K562 (cell line): ENCODE measurements around the gene MRPL28. TPM values are rescaled to one million over a fixed set of nuclear protein-coding genes. Genes with fewer than 3 reads are reported as not detected.

Experiments
- ATAC-seq: fragments of 200-7000 bp; cut with Tn5 transposase; 3 replicates; pipeline ENCODE4 v1.9.1; 2020; ENCODE audit warnings: moderate library complexity
- BruUV-seq: library from RNA; stranded (reverse); fragments of 400-500 nt; replicated peaks from 2 replicates; lab custom pipeline; 2021; lab: Mats Ljungman, UMichigan
- CTCF ChIA-PET: fragments of 300-600 bp; formaldehyde crosslinking; extraction: SDS; loops from one replicate; lab custom pipeline; 2021; ENCODE audit warnings: low intra/inter-chr PET ratio; lab: Yijun Ruan, JAX
- POLR2A ChIA-PET: fragments of 300-600, 350-650 bp; sonication (Branson Sonifier 250); formaldehyde crosslinking; extraction: SDS; loops from one replicate; lab custom pipeline; 2021; ENCODE audit warnings: antibody characterized with exemption, inconsistent platforms; lab: Yijun Ruan, JAX
- DNase-seq, 4 experiments: peaks; one replicate each; pipeline versions ENCODE4 v3.0.0 to v3.0.0-alpha.2; 2011 to 2018; ENCODE audit warnings: low spot score in 3 of 4, mixed read lengths in 3 of 4; ENCODE audit errors: extremely low read depth in 1 of 4
- FAIRE-seq: peaks from 2 replicates; lab custom pipeline; 2011; peaks lifted over from hg19 to GRCh38; lab: Jason Lieb, UNC
- H2AFZ ChIP-seq: 2 replicates; pipeline ENCODE4 v1.6.0; 2011; ENCODE audit warnings: low read depth, low read length, control low read depth, inconsistent platforms
- H3K27ac ChIP-seq: fragments of 200-600 bp; 3 replicates; pipeline ENCODE4 v1.8.0; 2011; ENCODE audit warnings: low read depth, mild to moderate bottlenecking, control low read depth, inconsistent platforms, low read length, moderate library complexity, mixed read lengths; ENCODE audit errors: extremely low read depth
- H3K27me3 ChIP-seq, 2 experiments: fragments of 300-600 bp in 1 of 2; 2 replicates in 1 of 2; 3 replicates in 1 of 2; pipeline versions ENCODE4 v1.6.0 to v1.8.0; 2011; ENCODE audit warnings: inconsistent platforms in 2 of 2, low read length in 2 of 2, mild to moderate bottlenecking in 1 of 2, mixed read lengths in 1 of 2, moderate library complexity in 1 of 2; ENCODE audit not compliant: control insufficient read depth in 2 of 2, insufficient read depth in 2 of 2
- H3K36me3 ChIP-seq: fragments of 300-600 bp; 3 replicates; pipeline ENCODE4 v1.8.0; 2011; ENCODE audit warnings: mild to moderate bottlenecking, low read length, inconsistent platforms; ENCODE audit not compliant: control insufficient read depth, insufficient read depth
- H3K4me1 ChIP-seq, 2 experiments: fragments of 200-600 bp in 1 of 2; replicated peaks in 1 of 2; 2 replicates in 1 of 2; 3 replicates in 1 of 2; pipeline versions ENCODE4 v1.5.1 to v1.8.0; 2011; ENCODE audit warnings: inconsistent platforms in 2 of 2, low read length in 2 of 2, mild to moderate bottlenecking in 1 of 2, mixed read lengths in 1 of 2, moderate library complexity in 1 of 2; ENCODE audit not compliant: control insufficient read depth in 2 of 2, insufficient read depth in 2 of 2
- H3K4me2 ChIP-seq: 2 replicates; pipeline ENCODE4 v1.6.1; 2011; ENCODE audit warnings: low read length, control low read depth, inconsistent platforms, mixed read lengths; ENCODE audit not compliant: insufficient read depth
- H3K4me3 ChIP-seq: fragments of 200-600 bp; sonication (generic), shearing (Covaris generic); 2 replicates; pipeline ENCODE4 v1.5.1; 2016; ENCODE audit warnings: control low read depth, inconsistent platforms
- H3K79me2 ChIP-seq: fragments of 200-600 bp; 3 replicates; pipeline ENCODE4 v1.8.0; 2011; ENCODE audit warnings: low read length, inconsistent platforms; ENCODE audit not compliant: control insufficient read depth, insufficient read depth
- H3K9ac ChIP-seq, 2 experiments: 2 replicates each; pipeline versions ENCODE4 v1.6.0 to v1.6.1; 2011; ENCODE audit warnings: low read depth in 2 of 2, low read length in 2 of 2, control low read depth in 1 of 2, inconsistent platforms in 1 of 2, mild to moderate bottlenecking in 1 of 2, mixed read lengths in 1 of 2; ENCODE audit not compliant: insufficient read depth in 1 of 2
- H3K9me1 ChIP-seq: one replicate; pipeline ENCODE4 v1.6.0; 2011; ENCODE audit warnings: inconsistent platforms, mild to moderate bottlenecking, low read length, moderate library complexity; ENCODE audit not compliant: control insufficient read depth, insufficient read depth
- H3K9me3 ChIP-seq: replicated peaks from 2 replicates; pipeline ENCODE4 v1.5.1; 2011; ENCODE audit warnings: low read depth, low read length, inconsistent platforms; ENCODE audit not compliant: control insufficient read depth, insufficient read depth
- H4K20me1 ChIP-seq: replicated peaks from 2 replicates; pipeline ENCODE4 v1.6.1; 2011; ENCODE audit warnings: low read length, inconsistent platforms, mixed read lengths; ENCODE audit not compliant: control insufficient read depth, insufficient read depth
- CC2D1A ChIP-seq: fragments of 450-650 bp; IDR thresholded peaks from 2 replicates; pipeline ENCODE4 v1.6.1; 2017; ENCODE audit warnings: mild to moderate bottlenecking
- COPS2 ChIP-seq: fragments of 450-650 bp; conservative IDR thresholded peaks from 2 replicates; pipeline ENCODE4 v1.6.1; 2016; ENCODE audit warnings: mild to moderate bottlenecking, moderate library complexity
- HNRNPL ChIP-seq: fragments of 200-400 bp; formaldehyde crosslinking; IDR thresholded peaks from 2 replicates; pipeline ENCODE4 v1.6.1; 2017; ENCODE audit warnings: low read depth, mild to moderate bottlenecking, low read length
- KDM2B ChIP-seq: fragments of 250-450 bp; sonication (Bioruptor Pico); IDR thresholded peaks from 2 replicates; pipeline ENCODE4 v1.8.0; 2021; ENCODE audit warnings: mild to moderate bottlenecking, moderate library complexity
- LCOR ChIP-seq: sonication (generic); formaldehyde crosslinking; IDR thresholded peaks from 2 replicates; pipeline ENCODE4 v1.8.0; 2022; ENCODE audit warnings: mild to moderate bottlenecking, missing genetic modification reagents
- POLR2B ChIP-seq: fragments of 450-650 bp; IDR thresholded peaks from 2 replicates; pipeline ENCODE4 v1.6.1; 2018; ENCODE audit warnings: low read depth; ENCODE audit not compliant: partially characterized antibody
- RNF2 ChIP-seq: sonication (generic); IDR thresholded peaks from 2 replicates; pipeline ENCODE4 v1.6.1; 2016
- ZBTB17 ChIP-seq: fragments of 450-650 bp; formaldehyde crosslinking; IDR thresholded peaks from 2 replicates; pipeline ENCODE4 v1.4.0; 2020; ENCODE audit warnings: mild to moderate bottlenecking
- ZNF212 ChIP-seq: fragments of 450-650 bp; formaldehyde crosslinking; IDR thresholded peaks from 2 replicates; pipeline ENCODE4 v1.4.0; 2020; ENCODE audit warnings: mild to moderate bottlenecking
- ZNF253 ChIP-seq: fragments of 250-450 bp; sonication (Bioruptor Pico); conservative IDR thresholded peaks from 2 replicates; pipeline ENCODE4 v1.6.1; 2021; ENCODE audit warnings: mild to moderate bottlenecking
- ZNF263 ChIP-seq: sonication (generic); formaldehyde crosslinking; IDR thresholded peaks from 2 replicates; pipeline ENCODE4 v1.8.0; 2022; ENCODE audit warnings: mild to moderate bottlenecking, missing genetic modification reagents, borderline replicate concordance
- WGBS: fragments of 100-300 bp; shearing (Covaris generic); methylation state at CpG from one replicate; pipeline ENCODE4 v1.1.6; 2016; ENCODE audit warnings: low coverage, mixed read lengths; ENCODE audit not compliant: insufficient coverage; ENCODE audit errors: missing lambda C conversion rate; 5-methylcytosine and 5-hydroxymethylcytosine counted together
- in situ Hi-C: fragments of 300-500 bp; cut with MboI; formaldehyde crosslinking; loops from 4 replicates; pipeline ENCODE4 v1.15.0; 2018; ENCODE audit warnings: inconsistent platforms, mixed read lengths
- intact Hi-C: fragments of 100-400 bp; cut with micrococcal nuclease; formaldehyde crosslinking; loops from 2 replicates; pipeline ENCODE4 v1.14.2; 2022
- polyA plus RNA-seq, 8 experiments: library from polyadenylated mRNA; depleted of rRNA in 4 of 8; stranded (reverse) in 5 of 8; unstranded in 3 of 8; fragments of >200 nt; fragmentation: Nextera tagmentation in 2 of 8; fragmentation: Illumina TruSeq in 1 of 8; extraction: Ambion mirVana in 2 of 8; extraction: Trizol in 1 of 8; gene quantifications; 2 replicates each; pipeline versions ENCODE4 v1.2.1 to v1.2.3, GENCODE V29; 2011 to 2014; ENCODE audit warnings: inconsistent platforms in 1 of 8, missing spikeins in 1 of 8
- total RNA-seq, 7 experiments: library from RNA; depleted of rRNA in 6 of 7; stranded (reverse); fragments of >200 nt in 6 of 7; fragmentation: Illumina TruSeq in 2 of 7; extraction: Trizol in 2 of 7; gene quantifications; 2 replicates each; pipeline versions ENCODE4 v1.2.1 to v1.2.3, GENCODE V29; 2011 to 2021; ENCODE audit warnings: low replicate concordance in 1 of 7
- TF ChIP-seq, protein P1 (sequence below): fragments of 450-650 bp; IDR thresholded peaks from 2 replicates; pipeline ENCODE4 v1.7.1; 2018; ENCODE audit warnings: mild to moderate bottlenecking, low read depth; ENCODE audit not compliant: partially characterized antibody
- TF ChIP-seq, protein P2 (sequence below): fragments of 450-650 bp; IDR thresholded peaks from 2 replicates; pipeline ENCODE4 v1.6.1; 2017; ENCODE audit warnings: antibody characterized with exemption
- TF ChIP-seq, protein P3 (sequence below): sonication (generic); formaldehyde crosslinking; IDR thresholded peaks from 2 replicates; pipeline ENCODE4 v1.8.0; 2022; ENCODE audit warnings: mild to moderate bottlenecking, missing genetic modification reagents
- TF ChIP-seq, protein P4 (sequence below): sonication (generic); formaldehyde crosslinking; IDR thresholded peaks from 2 replicates; pipeline ENCODE4 v1.8.0; 2023; ENCODE audit warnings: mild to moderate bottlenecking, missing genetic modification reagents

The MRPL28 gene
- total and polyA plus RNA-seq, 9 of the 15 experiments (the other 6 are each of a cell fraction or from before 2014, with no cell fraction given) = 2.5 to 323 (median 175) TPM

DNA sequence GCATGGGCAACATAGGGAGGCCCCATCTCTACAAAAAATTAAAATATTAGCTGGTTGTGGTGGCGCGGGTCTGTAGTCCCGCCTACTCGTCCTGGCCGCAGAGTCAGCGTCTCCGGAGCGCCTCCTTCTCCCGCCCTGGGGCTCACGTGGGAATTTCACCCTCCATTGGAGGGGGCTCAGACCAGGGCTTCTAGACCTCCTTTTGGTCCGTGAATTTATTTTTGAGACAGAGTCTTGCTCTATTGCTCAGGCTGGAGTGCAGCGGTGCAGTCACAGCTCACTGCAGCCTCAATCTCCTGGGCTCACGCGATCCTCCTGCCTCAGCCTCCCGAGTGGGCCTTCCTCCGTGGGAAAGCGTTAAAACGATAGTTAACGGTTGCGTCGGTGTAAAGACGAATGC is 26.3 kb upstream of the MRPL28 start (continued):
- TF ChIP-seq, protein P1, sequence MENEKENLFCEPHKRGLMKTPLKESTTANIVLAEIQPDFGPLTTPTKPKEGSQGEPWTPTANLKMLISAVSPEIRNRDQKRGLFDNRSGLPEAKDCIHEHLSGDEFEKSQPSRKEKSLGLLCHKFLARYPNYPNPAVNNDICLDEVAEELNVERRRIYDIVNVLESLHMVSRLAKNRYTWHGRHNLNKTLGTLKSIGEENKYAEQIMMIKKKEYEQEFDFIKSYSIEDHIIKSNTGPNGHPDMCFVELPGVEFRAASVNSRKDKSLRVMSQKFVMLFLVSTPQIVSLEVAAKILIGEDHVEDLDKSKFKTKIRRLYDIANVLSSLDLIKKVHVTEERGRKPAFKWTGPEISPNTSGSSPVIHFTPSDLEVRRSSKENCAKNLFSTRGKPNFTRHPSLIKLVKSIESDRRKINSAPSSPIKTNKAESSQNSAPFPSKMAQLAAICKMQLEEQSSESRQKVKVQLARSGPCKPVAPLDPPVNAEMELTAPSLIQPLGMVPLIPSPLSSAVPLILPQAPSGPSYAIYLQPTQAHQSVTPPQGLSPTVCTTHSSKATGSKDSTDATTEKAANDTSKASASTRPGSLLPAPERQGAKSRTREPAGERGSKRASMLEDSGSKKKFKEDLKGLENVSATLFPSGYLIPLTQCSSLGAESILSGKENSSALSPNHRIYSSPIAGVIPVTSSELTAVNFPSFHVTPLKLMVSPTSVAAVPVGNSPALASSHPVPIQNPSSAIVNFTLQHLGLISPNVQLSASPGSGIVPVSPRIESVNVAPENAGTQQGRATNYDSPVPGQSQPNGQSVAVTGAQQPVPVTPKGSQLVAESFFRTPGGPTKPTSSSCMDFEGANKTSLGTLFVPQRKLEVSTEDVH = peak; percentile 67
- peak; percentile 94 for TF ChIP-seq CC2D1A
- TF ChIP-seq, protein P2, sequence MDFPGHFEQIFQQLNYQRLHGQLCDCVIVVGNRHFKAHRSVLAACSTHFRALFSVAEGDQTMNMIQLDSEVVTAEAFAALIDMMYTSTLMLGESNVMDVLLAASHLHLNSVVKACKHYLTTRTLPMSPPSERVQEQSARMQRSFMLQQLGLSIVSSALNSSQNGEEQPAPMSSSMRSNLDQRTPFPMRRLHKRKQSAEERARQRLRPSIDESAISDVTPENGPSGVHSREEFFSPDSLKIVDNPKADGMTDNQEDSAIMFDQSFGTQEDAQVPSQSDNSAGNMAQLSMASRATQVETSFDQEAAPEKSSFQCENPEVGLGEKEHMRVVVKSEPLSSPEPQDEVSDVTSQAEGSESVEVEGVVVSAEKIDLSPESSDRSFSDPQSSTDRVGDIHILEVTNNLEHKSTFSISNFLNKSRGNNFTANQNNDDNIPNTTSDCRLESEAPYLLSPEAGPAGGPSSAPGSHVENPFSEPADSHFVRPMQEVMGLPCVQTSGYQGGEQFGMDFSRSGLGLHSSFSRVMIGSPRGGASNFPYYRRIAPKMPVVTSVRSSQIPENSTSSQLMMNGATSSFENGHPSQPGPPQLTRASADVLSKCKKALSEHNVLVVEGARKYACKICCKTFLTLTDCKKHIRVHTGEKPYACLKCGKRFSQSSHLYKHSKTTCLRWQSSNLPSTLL = peak; percentile 91
- TF ChIP-seq, all 486 proteins: peak for 71

DNA sequence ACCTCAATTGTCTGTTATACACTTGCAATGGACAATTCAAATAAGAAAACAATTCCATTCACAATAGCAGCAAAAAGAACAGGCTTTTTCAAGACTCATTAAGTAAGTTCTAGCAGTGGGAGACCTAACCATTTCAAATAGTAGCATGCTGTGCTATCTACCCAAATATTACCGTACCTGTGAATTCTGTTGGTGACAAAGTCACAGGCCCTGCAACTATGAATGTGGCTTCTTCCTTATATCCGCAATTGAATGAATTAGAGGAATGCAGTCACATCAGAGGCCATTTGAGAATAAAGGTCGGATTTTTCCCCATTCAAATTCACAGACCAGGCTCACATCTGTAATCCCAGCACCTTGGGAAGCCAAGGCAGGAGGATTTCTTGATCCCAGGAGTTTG is 25.9 kb upstream of the MRPL28 start:
- peaks cover 29 to 55% of the 10 kb centered on the region in 2 experiments for H3K4me1 ChIP-seq
- H3K9ac ChIP-seq = peak overlapping the region; percentile 76 to 94; a peak in 3 of 4 replicates
- peak overlapping the region; percentile 90 for H3K4me2 ChIP-seq
- peaks cover 56% of the 10 kb centered on the region for H3K79me2 ChIP-seq
- H3K27ac ChIP-seq = peak overlapping the region; percentile 95
- peaks cover 3% of the 10 kb centered on the region; the same call in 1 of the 2 replicates for H3K9me3 ChIP-seq
- no peaks in the 10 kb centered on the region for H3K9me1 ChIP-seq
- ChIA-PET POLR2A (interaction anchor here (0.6 to 1.2 kb wide), 8 partner anchors 9 to 280 kb away, joined by 3 to 5 read pairs (median 3); partner anchors contain the start of genes CAPN15 and METTL26), CTCF (no interaction called here)
- H2AFZ ChIP-seq = peak overlapping the region; percentile 90
- TSS peak; percentile 56 for BruUV-seq
- no peak for FAIRE-seq
- no peaks in the 10 kb centered on the region for H3K27me3 ChIP-seq
- peaks cover 24% of the 10 kb centered on the region for H3K36me3 ChIP-seq
- WGBS = 5% methylated on average over 3 of the region's 3 CpGs
- H3K4me3 ChIP-seq = peak overlapping the region; percentile 70
- intact Hi-C loops = loop anchor here (5.0 to 10.0 kb wide), 3 partner anchors 89 to 286 kb away; partner anchors contain the start of genes JMJD8, RHOT2 and STUB1
- no peak for DNase-seq
- H4K20me1 ChIP-seq = no peaks in the 10 kb centered on the region
- in situ Hi-C loops = loop anchor here (10.0 kb wide), 1 partner anchor 279 kb away; the partner anchor contains the start of gene RHBDL1
- no peak for ATAC-seq
- TF ChIP-seq ZNF212 (CRISPR knock-in tag) (no peak), HNRNPL (no peak), LCOR (CRISPR knock-in tag) (0 out of 2 replicates have a peak, but pooled peaks have one; percentile 24), KDM2B (CRISPR knock-in tag) (0 out of 2 replicates have a peak, but pooled peaks have one; percentile 33), POLR2B (no peak), ZNF253 (CRISPR knock-in tag) (no peak), ZBTB17 (CRISPR knock-in tag) (no peak), COPS2 (no peak), RNF2 (no peak), ZNF263 (CRISPR knock-in tag) (no peak)
- TF ChIP-seq, protein P3, sequence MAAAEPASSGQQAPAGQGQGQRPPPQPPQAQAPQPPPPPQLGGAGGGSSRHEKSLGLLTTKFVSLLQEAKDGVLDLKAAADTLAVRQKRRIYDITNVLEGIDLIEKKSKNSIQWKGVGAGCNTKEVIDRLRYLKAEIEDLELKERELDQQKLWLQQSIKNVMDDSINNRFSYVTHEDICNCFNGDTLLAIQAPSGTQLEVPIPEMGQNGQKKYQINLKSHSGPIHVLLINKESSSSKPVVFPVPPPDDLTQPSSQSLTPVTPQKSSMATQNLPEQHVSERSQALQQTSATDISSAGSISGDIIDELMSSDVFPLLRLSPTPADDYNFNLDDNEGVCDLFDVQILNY (CRISPR knock-in tag) = no peak
- TF ChIP-seq, protein P4, sequence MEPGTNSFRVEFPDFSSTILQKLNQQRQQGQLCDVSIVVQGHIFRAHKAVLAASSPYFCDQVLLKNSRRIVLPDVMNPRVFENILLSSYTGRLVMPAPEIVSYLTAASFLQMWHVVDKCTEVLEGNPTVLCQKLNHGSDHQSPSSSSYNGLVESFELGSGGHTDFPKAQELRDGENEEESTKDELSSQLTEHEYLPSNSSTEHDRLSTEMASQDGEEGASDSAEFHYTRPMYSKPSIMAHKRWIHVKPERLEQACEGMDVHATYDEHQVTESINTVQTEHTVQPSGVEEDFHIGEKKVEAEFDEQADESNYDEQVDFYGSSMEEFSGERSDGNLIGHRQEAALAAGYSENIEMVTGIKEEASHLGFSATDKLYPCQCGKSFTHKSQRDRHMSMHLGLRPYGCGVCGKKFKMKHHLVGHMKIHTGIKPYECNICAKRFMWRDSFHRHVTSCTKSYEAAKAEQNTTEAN (CRISPR knock-in tag) = no peak
